Epithelial cell of esophagus (primary cell): ENCODE results near the gene TMEM247.

Experiments used
- DNase-seq: peaks from one replicate; pipeline ENCODE4 v3.0.0; 2010; ENCODE audit warnings: low read depth
- H3K4me3 ChIP-seq: 2 replicates; pipeline ENCODE4 v1.5.1; 2011; ENCODE audit warnings: mild to moderate bottlenecking, low read length, control low read depth
- TF ChIP-seq, protein P1 (sequence below): IDR thresholded peaks from 2 replicates; pipeline ENCODE4 v1.5.1; 2011; ENCODE audit warnings: low read depth, mild to moderate bottlenecking, low read length, control low read depth, inconsistent platforms; ENCODE audit not compliant: insufficient read depth; ENCODE audit errors: missing control alignments

TMEM247 gene

DNA sequence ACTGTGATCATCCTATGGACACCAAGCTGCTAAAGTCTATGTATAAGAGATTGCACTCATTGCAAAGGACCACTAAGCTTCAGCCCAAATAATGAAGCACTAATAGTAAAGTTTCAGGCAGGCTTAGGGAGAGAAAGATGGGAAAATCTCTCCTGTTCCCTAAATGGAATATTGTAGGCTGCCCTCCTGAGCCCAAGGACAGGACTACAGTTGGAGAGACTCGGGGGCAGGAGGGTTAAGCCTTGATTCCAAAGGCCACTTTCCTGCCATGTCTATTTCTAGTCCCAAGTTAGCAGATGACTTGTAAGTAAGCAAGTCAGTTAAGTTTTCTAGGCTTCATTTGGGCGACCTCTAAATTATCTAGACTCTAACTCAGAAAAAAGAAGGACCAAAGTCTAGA, 9.0 kb downstream of the TMEM247 start:
- TF ChIP-seq, protein P1, sequence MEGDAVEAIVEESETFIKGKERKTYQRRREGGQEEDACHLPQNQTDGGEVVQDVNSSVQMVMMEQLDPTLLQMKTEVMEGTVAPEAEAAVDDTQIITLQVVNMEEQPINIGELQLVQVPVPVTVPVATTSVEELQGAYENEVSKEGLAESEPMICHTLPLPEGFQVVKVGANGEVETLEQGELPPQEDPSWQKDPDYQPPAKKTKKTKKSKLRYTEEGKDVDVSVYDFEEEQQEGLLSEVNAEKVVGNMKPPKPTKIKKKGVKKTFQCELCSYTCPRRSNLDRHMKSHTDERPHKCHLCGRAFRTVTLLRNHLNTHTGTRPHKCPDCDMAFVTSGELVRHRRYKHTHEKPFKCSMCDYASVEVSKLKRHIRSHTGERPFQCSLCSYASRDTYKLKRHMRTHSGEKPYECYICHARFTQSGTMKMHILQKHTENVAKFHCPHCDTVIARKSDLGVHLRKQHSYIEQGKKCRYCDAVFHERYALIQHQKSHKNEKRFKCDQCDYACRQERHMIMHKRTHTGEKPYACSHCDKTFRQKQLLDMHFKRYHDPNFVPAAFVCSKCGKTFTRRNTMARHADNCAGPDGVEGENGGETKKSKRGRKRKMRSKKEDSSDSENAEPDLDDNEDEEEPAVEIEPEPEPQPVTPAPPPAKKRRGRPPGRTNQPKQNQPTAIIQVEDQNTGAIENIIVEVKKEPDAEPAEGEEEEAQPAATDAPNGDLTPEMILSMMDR: no peak
- H3K4me3 ChIP-seq: no peak overlapping the region
- no peak for DNase-seq

DNA sequence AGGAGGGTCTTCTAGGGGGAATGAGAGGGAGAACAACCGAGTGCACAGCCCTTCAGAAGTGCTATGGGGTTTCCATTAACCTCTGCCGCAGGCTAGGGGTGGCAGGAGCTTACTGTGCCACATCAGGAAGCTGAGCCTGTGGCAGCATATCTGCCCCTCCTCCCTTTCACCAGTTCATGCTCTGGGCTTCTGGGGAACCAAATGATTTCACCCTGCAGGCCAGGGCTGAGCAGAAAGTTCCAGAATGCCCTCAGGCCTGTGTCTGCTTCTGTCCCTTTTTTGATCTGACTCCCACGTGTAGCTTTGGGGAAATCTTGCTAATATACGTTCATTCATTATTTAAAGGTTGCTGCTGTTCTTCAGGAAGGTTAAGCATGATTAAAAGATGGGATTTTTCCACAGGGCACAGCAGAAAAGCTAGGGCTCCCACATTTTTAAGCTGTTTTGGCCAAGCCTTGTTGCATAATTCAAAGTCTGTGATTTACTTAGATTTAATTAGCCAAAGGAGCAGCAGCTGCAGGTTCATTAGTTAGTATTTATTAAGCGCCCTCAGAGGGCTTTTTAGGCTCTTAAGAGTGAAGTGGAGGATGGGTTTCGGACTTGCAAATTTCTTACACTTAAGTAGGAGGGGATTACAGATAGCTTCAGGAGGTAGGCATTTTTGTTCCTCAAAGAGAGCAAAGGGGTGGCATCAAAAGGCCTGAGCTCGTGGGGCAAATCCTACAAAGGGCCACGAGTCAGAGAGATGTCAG, 10.2 kb downstream of the TMEM247 start:
- H3K4me3 ChIP-seq: no peak overlapping the region
- TF ChIP-seq, protein P1: no peak
- no peak for DNase-seq

DNA sequence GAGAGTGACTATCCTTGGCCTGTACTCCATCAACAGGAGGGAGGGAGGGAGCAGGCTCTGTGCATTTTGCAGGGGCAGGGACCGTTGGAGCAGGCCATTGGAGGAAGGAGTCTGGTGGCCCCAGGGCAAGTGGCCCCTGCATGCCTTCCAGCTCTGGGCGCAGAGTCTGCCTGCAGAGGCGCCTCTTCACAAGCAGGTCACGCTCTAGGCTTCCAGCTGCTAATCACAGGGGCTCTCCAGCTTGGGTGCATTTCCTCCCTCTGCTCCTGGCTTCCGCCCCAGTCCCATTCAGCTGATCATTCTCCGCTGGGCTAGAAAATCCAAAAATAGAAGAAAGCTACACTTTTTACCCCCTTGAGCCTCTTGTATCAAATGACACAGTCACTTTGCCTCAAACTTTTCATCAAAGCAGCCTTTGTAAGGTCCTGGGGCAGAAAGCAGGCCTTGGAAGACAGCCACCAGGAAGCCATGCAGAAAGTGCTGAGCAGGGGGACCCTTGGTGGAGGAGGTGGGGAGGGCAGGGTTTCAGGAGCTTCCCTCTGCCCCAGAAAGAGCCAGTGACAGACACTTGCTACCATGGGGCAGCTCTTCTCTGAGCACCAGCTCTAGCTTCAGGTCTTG, 11.3 kb downstream of the TMEM247 start:
- no peak for DNase-seq
- H3K4me3 ChIP-seq: no peak overlapping the region
- TF ChIP-seq, protein P1: no peak

DNA sequence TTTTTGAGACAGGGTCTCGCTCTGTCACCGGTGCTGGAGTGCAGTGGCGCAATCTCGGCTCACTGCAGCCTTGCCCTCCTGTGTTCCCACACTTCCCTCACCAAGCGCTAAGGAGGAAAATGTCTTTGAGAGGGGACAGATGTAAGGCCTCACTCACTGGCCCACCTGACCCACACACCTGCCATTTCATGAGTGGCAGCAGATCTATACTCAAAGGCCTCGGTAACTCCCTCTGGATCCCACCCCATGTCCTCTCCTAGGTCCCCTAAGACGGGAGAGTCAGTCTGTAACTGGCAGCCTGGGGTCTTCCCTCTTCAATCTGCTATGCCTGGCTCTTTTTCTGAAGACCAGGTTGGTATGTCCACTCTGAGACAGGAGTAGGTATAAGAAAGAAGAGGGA, 12.9 kb downstream of the TMEM247 start:
- no peak overlapping the region for H3K4me3 ChIP-seq
- TF ChIP-seq, protein P1: no peak
- DNase-seq: no peak

DNA sequence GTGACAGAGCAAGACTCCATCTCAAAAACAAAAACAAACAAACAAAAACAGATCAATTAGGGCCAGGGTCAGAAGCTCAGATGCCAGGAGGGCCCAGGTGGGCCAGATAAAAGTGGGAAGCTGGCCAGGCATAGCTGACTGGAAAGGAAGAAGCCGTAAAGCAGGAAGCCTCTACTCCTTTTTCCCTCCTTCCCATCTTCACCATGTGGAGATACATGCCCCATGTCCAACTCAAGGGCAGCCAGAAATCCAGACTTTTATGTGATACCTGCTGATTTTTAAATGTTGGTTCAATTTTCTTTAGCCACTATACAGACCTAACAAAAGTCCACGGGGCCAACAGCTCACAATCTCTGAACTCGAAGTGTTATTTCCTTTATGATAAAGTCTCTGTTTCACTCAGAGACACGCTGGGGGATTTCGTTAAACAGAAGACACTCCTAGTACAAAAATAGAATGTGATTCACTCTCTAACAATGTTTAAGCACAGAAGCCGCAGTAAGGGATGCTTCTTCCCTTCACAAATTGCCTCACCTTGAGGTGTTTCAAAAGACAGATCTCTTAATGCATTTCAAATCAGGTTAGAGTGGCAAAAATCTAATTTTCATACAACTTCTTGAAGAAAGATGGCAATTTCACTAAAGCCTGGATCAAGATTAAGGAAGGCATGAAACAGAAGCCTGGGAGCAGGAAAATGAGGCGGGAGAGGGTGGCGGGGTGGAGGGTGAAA, 14.0 kb downstream of the TMEM247 start:
- TF ChIP-seq, protein P1: no peak
- H3K4me3 ChIP-seq: no peak overlapping the region
- peak; percentile 76 for DNase-seq

DNA sequence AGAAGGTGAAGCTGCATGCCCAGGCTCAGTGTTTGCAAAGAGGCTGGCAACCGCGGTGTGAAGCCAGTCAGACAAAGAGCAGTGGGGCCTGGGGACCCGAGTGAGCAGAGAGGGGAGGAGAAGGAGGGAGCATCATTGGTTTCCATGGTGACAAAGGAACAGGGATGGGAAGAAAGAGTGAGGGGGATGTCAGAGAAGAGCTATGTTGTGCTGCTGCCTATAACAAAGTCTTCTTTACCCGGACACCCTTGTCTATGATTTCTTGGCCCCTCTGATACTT, 14.5 kb downstream of the TMEM247 start:
- TF ChIP-seq, protein P1: no peak
- H3K4me3 ChIP-seq: no peak overlapping the region
- DNase-seq: no peak

DNA sequence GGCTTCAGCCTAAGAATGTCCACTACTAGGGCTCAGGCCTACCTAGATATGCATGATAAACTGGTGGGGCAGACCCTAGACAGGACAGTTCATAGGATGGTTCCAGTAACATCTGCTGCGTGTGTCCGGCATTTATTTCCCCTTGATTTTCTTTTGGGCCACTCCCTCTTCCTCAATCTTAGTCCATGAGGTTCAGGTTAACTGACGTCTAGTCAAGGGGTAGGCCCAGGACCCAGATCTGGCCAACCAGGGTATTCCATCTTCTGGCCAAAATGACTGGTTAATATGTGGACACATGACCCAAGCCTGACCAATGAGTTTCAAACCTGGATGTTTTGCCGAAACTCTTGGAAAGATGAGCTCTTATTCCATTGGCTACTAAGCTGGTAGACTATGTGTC, 15.2 kb downstream of the TMEM247 start:
- DNase-seq: no peak
- no peak overlapping the region for H3K4me3 ChIP-seq
- TF ChIP-seq, protein P1: no peak
